CD14-positive monocyte (primary cell): ENCODE results near the gene ZFP36. TPM values are rescaled to one million over a fixed set of nuclear protein-coding genes. Genes with fewer than 3 reads are reported as not detected.

Experiments
- DNase-seq, 3 donors: peaks; one replicate each; pipeline ENCODE4 v3.0.0-alpha.2; 2011 to 2022
- H2AFZ ChIP-seq: 2 replicates; pipeline ENCODE4 v1.6.0; 2012; ENCODE audit warnings: mild to moderate bottlenecking, low read depth, low read length, inconsistent platforms; ENCODE audit not compliant: insufficient read depth, poor library complexity, severe bottlenecking
- H3K27ac ChIP-seq, 2 donors: 1 replicate in 1 of 2; 2 replicates in 1 of 2; pipeline ENCODE4 v1.5.1; 2012 to 2013; ENCODE audit warnings: low read length in 2 of 2, control low read depth in 1 of 2, inconsistent platforms in 1 of 2, low read depth in 1 of 2, mild to moderate bottlenecking in 1 of 2
- H3K27me3 ChIP-seq, 2 donors: one replicate each; pipeline versions ENCODE4 v1.6.0 to v1.6.1; 2011 to 2013; ENCODE audit warnings: low read length in 2 of 2; ENCODE audit not compliant: control insufficient read depth in 2 of 2, insufficient read depth in 2 of 2
- H3K36me3 ChIP-seq, 2 donors: replicated peaks in 1 of 2; 1 replicate in 1 of 2; 2 replicates in 1 of 2; pipeline versions ENCODE4 v1.5.1 to v1.6.1; 2012 to 2013; ENCODE audit warnings: low read length in 2 of 2, control low read depth in 1 of 2, inconsistent platforms in 1 of 2, mild to moderate bottlenecking in 1 of 2; ENCODE audit not compliant: insufficient read depth in 2 of 2, control insufficient read depth in 1 of 2
- H3K4me1 ChIP-seq, 2 donors: 1 replicate in 1 of 2; 2 replicates in 1 of 2; pipeline versions ENCODE4 v1.5.1 to v1.6.1; 2012 to 2013; ENCODE audit warnings: low read length in 2 of 2, control low read depth in 1 of 2, inconsistent platforms in 1 of 2, mild to moderate bottlenecking in 1 of 2, moderate library complexity in 1 of 2; ENCODE audit not compliant: insufficient read depth in 2 of 2, control insufficient read depth in 1 of 2
- H3K4me2 ChIP-seq: replicated peaks from 2 replicates; pipeline ENCODE3; 2012; ENCODE audit warnings: low read length, moderate library complexity, mild to moderate bottlenecking; ENCODE audit not compliant: poor library complexity, severe bottlenecking; ENCODE audit errors: extremely low read depth
- H3K4me3 ChIP-seq, 3 experiments: fragments of 200-600 bp in 1 of 3; sonication (generic) in 1 of 3; replicated peaks in 1 of 3; 1 replicate in 2 of 3; 2 replicates in 1 of 3; pipeline ENCODE4 v1.5.1; 2011 to 2013; ENCODE audit warnings: low read length in 3 of 3, mild to moderate bottlenecking in 3 of 3, control low read depth in 2 of 3, low read depth in 2 of 3, inconsistent platforms in 1 of 3, moderate library complexity in 1 of 3
- H3K79me2 ChIP-seq: 2 replicates; pipeline ENCODE4 v1.6.0; 2012; ENCODE audit warnings: mild to moderate bottlenecking, control low read depth, inconsistent platforms, low read length, moderate library complexity; ENCODE audit not compliant: insufficient read depth
- H3K9ac ChIP-seq: 2 replicates; pipeline ENCODE4 v1.6.0; 2017; ENCODE audit warnings: low read length, mild to moderate bottlenecking; ENCODE audit not compliant: insufficient read depth, poor library complexity, severe bottlenecking
- H3K9me3 ChIP-seq, 2 donors: replicated peaks in 1 of 2; 1 replicate in 1 of 2; 2 replicates in 1 of 2; pipeline versions ENCODE4 v1.5.1 to v1.6.1; 2012 to 2013; ENCODE audit warnings: low read length in 2 of 2, control low read depth in 1 of 2; ENCODE audit not compliant: control insufficient read depth in 1 of 2, insufficient read depth in 1 of 2
- H4K20me1 ChIP-seq: 2 replicates; pipeline ENCODE4 v1.6.0; 2012; ENCODE audit warnings: mild to moderate bottlenecking, low read length, control low read depth, moderate library complexity; ENCODE audit not compliant: insufficient read depth
- H3K27ac Mint-ChIP-seq, 7 donors: one replicate each; pipeline ENCODE4 v1.8.0; 2020; ENCODE audit warnings: mild to moderate bottlenecking in 7 of 7, mixed read lengths in 7 of 7, moderate library complexity in 6 of 7, inconsistent platforms in 2 of 7
- H3K27me3 Mint-ChIP-seq, 3 donors: one replicate each; pipeline ENCODE4 v1.8.0; 2021 to 2022; ENCODE audit warnings: low read depth in 3 of 3, mild to moderate bottlenecking in 3 of 3, mixed read lengths in 3 of 3, moderate library complexity in 3 of 3, inconsistent platforms in 1 of 3
- H3K36me3 Mint-ChIP-seq, 2 donors: one replicate each; pipeline ENCODE4 v1.8.0; 2020; ENCODE audit warnings: mixed read lengths in 2 of 2, inconsistent platforms in 1 of 2, mild to moderate bottlenecking in 1 of 2
- H3K4me1 Mint-ChIP-seq: one replicate; pipeline ENCODE4 v1.8.0; 2020; ENCODE audit warnings: mild to moderate bottlenecking, mixed read lengths
- H3K4me3 Mint-ChIP-seq, 2 donors: one replicate each; pipeline ENCODE4 v1.8.0; 2020; ENCODE audit warnings: mild to moderate bottlenecking in 2 of 2, mixed read lengths in 2 of 2, moderate library complexity in 1 of 2
- H3K9me3 Mint-ChIP-seq, 7 donors: one replicate each; pipeline ENCODE4 v1.8.0; 2020 to 2022; ENCODE audit warnings: mixed read lengths in 7 of 7, mild to moderate bottlenecking in 6 of 7, moderate library complexity in 6 of 7, inconsistent platforms in 2 of 7
- WGBS: methylation state at CpG from one replicate; pipeline ENCODE4 v1.1.5; 2013; ENCODE audit warnings: missing lambda C conversion rate; ENCODE audit not compliant: insufficient coverage; 5-methylcytosine and 5-hydroxymethylcytosine counted together
- intact Hi-C, 2 donors: fragments of 100-400 bp; cut with micrococcal nuclease; formaldehyde crosslinking; loops; one replicate each; pipeline versions ENCODE4 v1.15.0 to v1.15.1; 2023
- polyA plus RNA-seq, 3 donors: library from polyadenylated mRNA; depleted of rRNA in 1 of 3; unstranded in 2 of 3; stranded (reverse) in 1 of 3; fragments of 300-500 nt in 2 of 3; fragments of >200 nt in 1 of 3; fragmentation: Illumina TruSeq in 2 of 3; gene quantifications; 1 replicate in 2 of 3; 2 replicates in 1 of 3; pipeline ENCODE4 v1.2.3, GENCODE V29; 2012 to 2021
- TF ChIP-seq, protein P1 (sequence below): fragments of 200-600 bp; IDR thresholded peaks from one replicate; pipeline ENCODE4 v1.8.0; 2022; ENCODE audit warnings: antibody characterized with exemption, mild to moderate bottlenecking

The ZFP36 gene
- polyA plus RNA-seq, 3 donors: 473 to 2,084 (median 632) TPM

DNA sequence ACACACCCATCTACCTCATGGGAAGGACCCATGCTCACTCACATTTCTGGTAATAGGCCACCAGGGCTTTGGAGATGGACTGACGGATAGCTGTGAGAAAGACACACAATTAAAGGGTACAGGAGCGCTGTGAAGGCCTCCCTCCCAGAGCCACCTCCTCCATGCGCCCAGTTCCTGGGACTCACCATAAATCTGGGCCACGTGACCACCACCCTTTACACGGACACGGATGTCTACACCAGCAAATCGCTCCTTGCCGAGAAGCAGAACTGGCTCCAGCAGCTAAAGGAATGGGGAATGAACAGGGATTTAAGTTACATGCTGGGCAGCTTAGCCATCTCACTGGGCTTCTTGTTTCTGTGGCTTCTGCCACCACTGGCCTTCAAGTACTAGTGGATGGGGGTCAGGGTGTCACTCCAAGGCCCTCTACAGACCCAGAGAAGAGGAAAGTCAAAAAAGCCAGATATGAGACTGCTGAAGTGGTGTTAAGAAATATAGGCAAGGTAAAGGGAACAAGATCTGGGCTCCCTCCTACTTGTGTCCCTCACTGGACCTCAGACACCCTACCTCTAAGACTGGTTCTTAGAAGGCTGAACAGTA is 26.9 kb downstream of the ZFP36 start:
- peaks cover 28 to 30% of the 10 kb centered on the region in 2 donors for H3K36me3 Mint-ChIP-seq
- intact Hi-C loops: no loop called here
- no peak for DNase-seq
- no CpG with 5 or more reads among the region's 8 CpGs for WGBS
- Histone ChIP-seq H3K27me3 (peaks cover 0 to 6% of the 10 kb centered on the region in 2 donors), H3K36me3 (peaks cover 24 to 30% of the 10 kb centered on the region in 2 donors), H3K9me3 (no peaks in the 10 kb centered on the region), H3K4me2 (peak overlapping the region; percentile 3), H3K27ac (peak overlapping the region in 1 of 2 donors; percentile 89), H3K4me3 (peak overlapping the region in 1 of 3 experiments; percentile 95), H3K79me2 (peaks cover 32% of the 10 kb centered on the region), H3K4me1 (peaks cover 39 to 47% of the 10 kb centered on the region in 2 donors), H4K20me1 (peaks cover 19% of the 10 kb centered on the region), H2AFZ (no peak overlapping the region), H3K9ac (no peak overlapping the region)
- H3K27me3 Mint-ChIP-seq: peaks cover 8 to 15% (median 9%) of the 10 kb centered on the region in 3 donors
- H3K9me3 Mint-ChIP-seq: peaks cover 0 to 3% (median 0%) of the 10 kb centered on the region in 7 donors
- H3K4me3 Mint-ChIP-seq: no peak overlapping the region
- TF ChIP-seq, protein P1, sequence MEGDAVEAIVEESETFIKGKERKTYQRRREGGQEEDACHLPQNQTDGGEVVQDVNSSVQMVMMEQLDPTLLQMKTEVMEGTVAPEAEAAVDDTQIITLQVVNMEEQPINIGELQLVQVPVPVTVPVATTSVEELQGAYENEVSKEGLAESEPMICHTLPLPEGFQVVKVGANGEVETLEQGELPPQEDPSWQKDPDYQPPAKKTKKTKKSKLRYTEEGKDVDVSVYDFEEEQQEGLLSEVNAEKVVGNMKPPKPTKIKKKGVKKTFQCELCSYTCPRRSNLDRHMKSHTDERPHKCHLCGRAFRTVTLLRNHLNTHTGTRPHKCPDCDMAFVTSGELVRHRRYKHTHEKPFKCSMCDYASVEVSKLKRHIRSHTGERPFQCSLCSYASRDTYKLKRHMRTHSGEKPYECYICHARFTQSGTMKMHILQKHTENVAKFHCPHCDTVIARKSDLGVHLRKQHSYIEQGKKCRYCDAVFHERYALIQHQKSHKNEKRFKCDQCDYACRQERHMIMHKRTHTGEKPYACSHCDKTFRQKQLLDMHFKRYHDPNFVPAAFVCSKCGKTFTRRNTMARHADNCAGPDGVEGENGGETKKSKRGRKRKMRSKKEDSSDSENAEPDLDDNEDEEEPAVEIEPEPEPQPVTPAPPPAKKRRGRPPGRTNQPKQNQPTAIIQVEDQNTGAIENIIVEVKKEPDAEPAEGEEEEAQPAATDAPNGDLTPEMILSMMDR: no peak
- peaks cover 41% of the 10 kb centered on the region for H3K4me1 Mint-ChIP-seq
- H3K27ac Mint-ChIP-seq: peak overlapping the region; percentile 73 to 99 (median 86)

DNA sequence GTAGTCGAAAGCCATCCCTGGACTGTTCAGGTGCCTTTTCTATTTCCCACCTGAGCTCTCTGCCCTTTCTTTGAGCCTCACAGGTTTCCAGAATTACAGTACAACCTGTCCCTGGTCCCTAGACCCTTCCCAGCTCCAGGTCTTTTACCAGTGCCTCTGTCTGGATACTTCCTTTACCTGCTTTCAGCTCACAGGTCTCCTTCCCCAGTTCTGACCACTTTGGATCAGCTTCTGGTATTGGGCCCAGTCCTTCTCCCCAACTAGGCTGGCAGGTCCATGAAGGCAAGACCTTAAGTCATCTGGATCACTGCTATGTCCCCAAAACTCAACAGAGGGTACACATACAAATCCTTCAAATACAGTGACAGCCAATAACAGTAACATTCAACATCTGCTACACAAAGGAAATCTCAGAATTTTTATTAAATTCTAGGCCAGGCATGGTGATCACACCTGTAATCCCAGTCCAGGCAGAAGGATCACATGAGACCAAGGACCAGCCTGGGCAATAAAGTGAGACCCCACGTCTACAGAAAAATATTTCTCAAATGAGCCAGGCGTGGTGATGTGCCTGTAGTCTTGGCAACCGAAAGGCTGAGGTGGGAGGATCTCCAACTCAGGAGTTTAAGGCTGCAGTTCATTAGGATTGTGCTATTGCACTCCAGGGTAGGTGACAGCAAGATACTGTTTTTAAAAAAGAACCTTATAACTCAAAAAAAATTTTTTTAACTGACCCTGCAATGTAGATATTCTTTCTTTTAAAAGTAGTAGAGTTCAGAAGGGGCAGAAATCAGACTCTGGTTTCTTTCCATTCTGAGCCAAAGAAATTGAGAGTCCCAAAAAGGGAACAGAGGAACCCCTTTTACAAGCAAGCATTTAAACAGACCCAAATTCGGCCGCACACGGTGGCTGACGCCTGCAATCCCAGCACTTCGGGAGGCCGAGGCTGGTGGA is 27.8 kb downstream of the ZFP36 start:
- peaks cover 28 to 30% of the 10 kb centered on the region in 2 donors for H3K36me3 Mint-ChIP-seq

More for the DNA sequence above, 27.8 kb downstream of the ZFP36 start:
- Histone ChIP-seq H3K4me3 (peak overlapping the region; percentile 54 to 96 (median 95)), H2AFZ (no peak overlapping the region), H3K9ac (peak overlapping the region; percentile 89), H3K36me3 (peaks cover 24 to 30% of the 10 kb centered on the region in 2 donors), H4K20me1 (peaks cover 19% of the 10 kb centered on the region), H3K9me3 (no peaks in the 10 kb centered on the region), H3K27me3 (peaks cover 0 to 2% of the 10 kb centered on the region in 2 donors), H3K4me2 (peak overlapping the region; percentile 93), H3K4me1 (peaks cover 39 to 47% of the 10 kb centered on the region in 2 donors), H3K79me2 (peaks cover 32% of the 10 kb centered on the region), H3K27ac (peak overlapping the region; percentile 82 to 89)
- peak overlapping the region; percentile 55 to 99 for H3K4me3 Mint-ChIP-seq
- peak overlapping the region; percentile 68 to 99 (median 97) for H3K27ac Mint-ChIP-seq
- DNase-seq: no peak
- intact Hi-C loops: loop anchor here (5.0 kb wide), 2 partner anchors 92 to 98 kb away; partner anchors contain the start of genes EID2B (in 1 of the 2) and SAMD4B (in 1 of the 2)
- WGBS: 48% methylated on average over 9 of the region's 10 CpGs
- H3K27me3 Mint-ChIP-seq: peaks cover 6 to 10% (median 9%) of the 10 kb centered on the region in 3 donors
- TF ChIP-seq, protein P1: no peak
- peaks cover 41% of the 10 kb centered on the region for H3K4me1 Mint-ChIP-seq
- H3K9me3 Mint-ChIP-seq: peaks cover 0 to 3% (median 0%) of the 10 kb centered on the region in 7 donors
